GM23338 (cell line): ENCODE measurements around the gene FIBP. TPM values are rescaled to one million over a fixed set of nuclear protein-coding genes. Genes with fewer than 3 reads are reported as not detected.
A peak's percentile ranks its signal among the peaks of the same experiment; 100 is the strongest.

Experiments
- ATAC-seq: fragments of 200-7000 bp; cut with Tn5 transposase; 3 replicates; pipeline ENCODE4 v1.9.1; 2020
- DNase-seq: peaks from one replicate; pipeline ENCODE4 v3.0.0-alpha.2; 2015; ENCODE audit warnings: low spot score
- H2AFZ ChIP-seq: fragments of 200-600 bp; sonication (generic); 2 replicates; pipeline ENCODE4 v1.8.0; 2016; ENCODE audit warnings: antibody characterized with exemption, mild to moderate bottlenecking, moderate library complexity
- H3F3A ChIP-seq: fragments of 200-600 bp; sonication (generic); replicated peaks from 2 replicates; pipeline ENCODE4 v1.8.0; 2017; ENCODE audit warnings: antibody characterized with exemption, mixed run types, low read depth
- H3K27ac ChIP-seq: fragments of 200-600 bp; sonication (generic); 2 replicates; pipeline ENCODE4 v1.6.1; 2016; ENCODE audit warnings: low read depth
- H3K27me3 ChIP-seq: fragments of 200-600 bp; sonication (generic); 2 replicates; pipeline ENCODE4 v1.8.0; 2016; ENCODE audit warnings: mild to moderate bottlenecking, mixed run types, moderate library complexity; ENCODE audit not compliant: insufficient read depth
- H3K36me3 ChIP-seq: fragments of 200-600 bp; sonication (generic); 2 replicates; pipeline ENCODE4 v1.8.0; 2016; ENCODE audit warnings: mild to moderate bottlenecking; ENCODE audit not compliant: insufficient read depth
- H3K4me1 ChIP-seq: fragments of 200-600 bp; sonication (generic); 2 replicates; pipeline ENCODE4 v1.8.0; 2016; ENCODE audit warnings: mild to moderate bottlenecking, moderate library complexity; ENCODE audit not compliant: insufficient read depth
- H3K4me2 ChIP-seq: fragments of 200-600 bp; sonication (generic); 2 replicates; pipeline ENCODE4 v1.7.1; 2017; ENCODE audit warnings: mixed run types
- H3K4me3 ChIP-seq: fragments of 200-600 bp; sonication (generic); 2 replicates; pipeline ENCODE4 v1.6.1; 2016; ENCODE audit warnings: mixed run types
- H3K79me2 ChIP-seq: fragments of 200-600 bp; sonication (generic); replicated peaks from 2 replicates; pipeline ENCODE4 v1.8.0; 2017; ENCODE audit warnings: mild to moderate bottlenecking; ENCODE audit not compliant: insufficient read depth
- H3K9me2 ChIP-seq: fragments of 200-600 bp; sonication (generic); 2 replicates; pipeline ENCODE4 v1.8.0; 2017; ENCODE audit not compliant: insufficient read depth
- H4K20me1 ChIP-seq: fragments of 200-600 bp; sonication (generic); replicated peaks from 2 replicates; pipeline ENCODE4 v1.8.0; 2017; ENCODE audit warnings: mild to moderate bottlenecking; ENCODE audit not compliant: insufficient read depth
- H3K27ac Mint-ChIP-seq: 2 replicates; pipeline ENCODE4 v1.8.0; 2020; ENCODE audit warnings: inconsistent platforms, mild to moderate bottlenecking, moderate library complexity, mixed read lengths
- H3K27me3 Mint-ChIP-seq: 3 replicates; pipeline ENCODE4 v1.8.0; 2022; ENCODE audit warnings: low read depth, mild to moderate bottlenecking, moderate library complexity, mixed read lengths, inconsistent platforms; ENCODE audit not compliant: insufficient read depth, poor library complexity
- H3K36me3 Mint-ChIP-seq: 3 replicates; pipeline ENCODE4 v1.8.0; 2021; ENCODE audit warnings: low read depth, mild to moderate bottlenecking, inconsistent platforms, moderate library complexity, mixed read lengths
- H3K4me1 Mint-ChIP-seq: 3 replicates; pipeline ENCODE4 v1.8.0; 2020; ENCODE audit warnings: mild to moderate bottlenecking, inconsistent platforms, mixed read lengths
- H3K4me3 Mint-ChIP-seq: 3 replicates; pipeline ENCODE4 v1.8.0; 2021; ENCODE audit warnings: moderate library complexity, mild to moderate bottlenecking, inconsistent platforms, mixed read lengths
- H3K9me3 Mint-ChIP-seq: 3 replicates; pipeline ENCODE4 v1.8.0; 2020; ENCODE audit warnings: moderate library complexity, mild to moderate bottlenecking, inconsistent platforms, mixed read lengths
- CTCF ChIP-seq, 2 experiments: fragments of 200-600 bp in 1 of 2; sonication (generic) in 1 of 2; conservative IDR thresholded peaks; 2 replicates each; pipeline versions ENCODE4 v1.5.1 to v1.6.1; 2016 to 2017; ENCODE audit warnings: antibody characterized with exemption in 2 of 2, low read depth in 2 of 2, mild to moderate bottlenecking in 2 of 2, moderate library complexity in 1 of 2
- ETS1 ChIP-seq: IDR thresholded peaks from 2 replicates; pipeline ENCODE4 v1.6.1; 2016; ENCODE audit warnings: antibody characterized with exemption
- NANOG ChIP-seq: IDR thresholded peaks from 2 replicates; pipeline ENCODE4 v1.6.1; 2016; ENCODE audit warnings: antibody characterized with exemption, borderline replicate concordance
- POLR2AphosphoS5 ChIP-seq: IDR thresholded peaks from 2 replicates; pipeline ENCODE4 v1.6.1; 2016; ENCODE audit warnings: antibody characterized with exemption, low read depth
- ZNF331 ChIP-seq: fragments of 250-450 bp; sonication (Bioruptor Pico); IDR thresholded peaks from 2 replicates; pipeline ENCODE4 v1.5.0; 2020; ENCODE audit warnings: low read depth, mild to moderate bottlenecking, moderate library complexity
- ZNF462 ChIP-seq: fragments of 250-450 bp; sonication (Bioruptor Pico); IDR thresholded peaks from 2 replicates; pipeline ENCODE4 v1.5.0; 2020; ENCODE audit warnings: mild to moderate bottlenecking, moderate library complexity
- polyA plus RNA-seq: library from polyadenylated mRNA; unstranded; fragments of >200 nt; fragmentation: Nextera tagmentation; extraction: Ambion mirVana; gene quantifications from 2 replicates; pipeline ENCODE4 v1.2.1, GENCODE V29; 2016
- total RNA-seq: library from RNA; depleted of rRNA; stranded (reverse); fragments of >200 nt; shearing (Covaris generic); gene quantifications from 2 replicates; pipeline ENCODE4 v1.2.3, GENCODE V29; 2014

FIBP gene
- total and polyA plus RNA-seq, 2 experiments from 2014 or later: 79.0 to 102 TPM

GRCh38 chr11:65911682-65912568 is 23.7 kb upstream of the FIBP start:
- Mint-ChIP-seq H3K4me3 (no peak overlapping the region; the same call in 2 of the 3 replicates), H3K36me3 (peaks cover 3% of the 10 kb centered on the region; the same call in 1 of the 3 replicates)
- peaks cover 5% of the 10 kb centered on the region for H3K4me1 ChIP-seq

More at GRCh38 chr11:65911682-65912568, 23.7 kb upstream of the FIBP start:
- peak overlapping the region; percentile 58 for H3K27ac Mint-ChIP-seq
- Histone ChIP-seq H3K4me2 (no peak overlapping the region), H3K27me3 (peaks cover 14% of the 10 kb centered on the region; the same call in 1 of the 2 replicates), H3K4me3 (no peak overlapping the region), H3K36me3 (no peaks in the 10 kb centered on the region), H3K27ac (no peak overlapping the region), H3F3A (0 out of 2 replicates have a peak, but pooled peaks cover 2% of the 10 kb centered on the region), H3K79me2 (no peaks in the 10 kb centered on the region), H4K20me1 (no peaks in the 10 kb centered on the region), H3K9me2 (no peaks in the 10 kb centered on the region), H2AFZ (peak overlapping the region; percentile 96)
- DNase-seq (peak; percentile 84), ATAC-seq (peak; percentile 81)
- peaks cover 19% of the 10 kb centered on the region for H3K27me3 Mint-ChIP-seq
- no peak for TF ChIP-seq ZNF462 (CRISPR knock-in tag)
- TF ChIP-seq CTCF (conservative IDR thresholded peaks at IDR 0.05; ENCODE audit: low read depth in 2 of 2): peak; percentile 46 to 68
- TF ChIP-seq ETS1: no peak
- TF ChIP-seq ZNF331: no peak
- TF ChIP-seq POLR2AphosphoS5: no peak
- no peak for TF ChIP-seq NANOG
- no peaks in the 10 kb centered on the region for H3K9me3 Mint-ChIP-seq
- H3K4me1 Mint-ChIP-seq: peaks cover 10% of the 10 kb centered on the region
